ENCODE results near the gene RPL3.
"Not testable (repeated sequence)": the region's sequence is repeated elsewhere in the genome, so short reads cannot be mapped to it uniquely, and the experiment has no call there.

The RPL3 gene

GRCh38 chr22:39319284-39320022 lies at the start of gene RPL3:
TSS of gene RPL3 (minus strand) at chr22:39319623. CDS start at chr22:39319597, 26 bp downstream.
- peak; percentile 97 for DNase-seq

DNA sequence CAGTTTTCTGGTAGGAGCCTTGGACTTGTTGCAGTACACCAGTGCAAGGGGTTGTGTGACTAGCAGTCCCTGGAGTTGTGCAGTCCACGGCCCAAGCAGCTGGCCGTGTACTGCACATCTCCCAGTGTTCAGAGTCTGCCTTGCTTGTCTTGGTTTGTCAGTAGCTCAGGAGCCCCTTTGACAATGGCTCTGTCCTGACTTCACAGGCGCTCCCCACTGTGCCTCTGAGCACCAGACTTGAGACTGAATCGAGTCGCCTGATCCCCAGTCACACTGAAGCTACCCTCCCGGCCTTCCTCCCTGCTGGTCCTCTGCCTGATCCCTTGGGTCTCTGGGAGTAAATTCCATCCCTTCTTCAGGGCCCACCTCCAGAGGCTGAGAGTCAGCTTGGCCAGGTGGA lies 49.8 kb upstream of the RPL3 start:
- no peak for DNase-seq

DNA sequence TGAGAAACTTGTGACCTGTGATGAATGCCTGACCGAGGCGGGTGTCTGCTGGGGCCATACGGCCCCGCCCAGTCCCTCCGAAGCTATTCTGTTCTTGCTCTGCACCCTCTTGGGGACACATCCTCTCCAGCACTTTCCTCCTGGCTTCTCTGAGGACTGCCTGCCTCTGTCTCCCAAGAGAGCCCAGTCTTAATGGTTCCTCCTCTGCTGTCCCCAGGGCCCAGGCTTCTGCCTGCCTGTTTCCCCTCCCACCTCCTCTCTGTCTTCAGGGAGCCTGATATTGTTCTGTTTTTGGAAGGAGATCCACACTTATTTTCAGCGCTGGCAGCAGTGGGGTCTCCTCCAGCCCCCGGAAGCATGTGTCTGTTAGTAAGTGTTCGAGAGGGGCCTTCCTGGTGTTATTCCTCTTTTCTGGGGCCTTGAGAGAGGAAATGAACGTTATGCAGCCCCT lies 49.1 kb upstream of the RPL3 start:
- DNase-seq = no peak

- DNase-seq = no peak
Measured at GRCh38 chr22:39367035-39367434, 47.6 kb upstream of the RPL3 start.

DNA sequence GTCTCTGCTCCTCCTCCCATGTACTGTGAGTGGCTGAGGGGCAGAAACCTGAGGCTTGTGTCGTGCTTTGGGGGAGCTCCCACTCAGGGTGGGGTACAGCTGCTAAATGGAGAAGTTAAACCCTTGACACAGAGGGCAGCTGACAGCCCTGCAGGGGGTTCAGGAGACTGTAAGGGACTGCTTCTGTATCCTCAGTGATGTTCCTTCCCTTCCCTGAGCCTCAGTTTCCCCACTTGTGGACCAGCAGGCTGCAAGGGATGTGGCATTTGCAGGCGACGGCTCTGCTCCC lies 46.0 kb upstream of the RPL3 start:
- no peak for DNase-seq

DNA sequence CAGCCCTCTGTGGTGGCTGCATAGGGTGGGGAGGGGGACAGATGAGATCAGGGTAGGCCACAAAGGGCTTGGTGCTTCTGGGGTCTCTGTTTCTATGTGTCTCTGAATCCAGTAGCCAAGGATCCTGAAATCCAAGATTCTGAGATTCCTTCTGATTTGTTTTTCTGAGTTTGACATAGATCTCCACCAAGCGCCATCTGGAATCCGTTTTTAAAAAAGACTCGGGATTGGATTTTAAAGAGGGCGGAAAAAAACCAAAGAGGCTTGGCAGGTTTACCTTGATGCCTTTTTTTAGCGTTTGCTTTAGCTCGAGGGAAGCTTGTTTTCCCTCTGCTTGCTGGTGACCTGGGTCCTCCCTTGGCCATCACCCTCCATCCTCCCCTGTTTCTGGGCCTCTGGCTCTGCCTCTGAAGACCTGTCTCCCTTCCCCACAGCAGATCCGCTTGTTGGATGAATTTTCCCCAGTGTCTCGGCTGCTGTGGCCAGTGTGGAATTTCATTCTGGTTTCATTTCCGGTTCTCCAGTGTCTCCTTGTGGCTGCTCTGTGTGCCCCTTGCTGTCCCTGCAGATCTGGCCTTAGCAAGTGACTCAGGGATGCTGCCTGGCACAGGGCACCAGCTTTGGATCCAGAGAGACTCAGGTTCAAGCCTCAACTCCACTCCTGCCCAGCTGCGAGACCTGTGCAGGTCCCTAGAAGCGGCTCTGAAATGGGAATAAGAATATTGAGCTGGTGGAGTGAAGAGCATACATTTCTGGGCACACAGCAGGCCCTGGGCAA lies 45.5 kb upstream of the RPL3 start:
- DNase-seq = peak; percentile 54

DNA sequence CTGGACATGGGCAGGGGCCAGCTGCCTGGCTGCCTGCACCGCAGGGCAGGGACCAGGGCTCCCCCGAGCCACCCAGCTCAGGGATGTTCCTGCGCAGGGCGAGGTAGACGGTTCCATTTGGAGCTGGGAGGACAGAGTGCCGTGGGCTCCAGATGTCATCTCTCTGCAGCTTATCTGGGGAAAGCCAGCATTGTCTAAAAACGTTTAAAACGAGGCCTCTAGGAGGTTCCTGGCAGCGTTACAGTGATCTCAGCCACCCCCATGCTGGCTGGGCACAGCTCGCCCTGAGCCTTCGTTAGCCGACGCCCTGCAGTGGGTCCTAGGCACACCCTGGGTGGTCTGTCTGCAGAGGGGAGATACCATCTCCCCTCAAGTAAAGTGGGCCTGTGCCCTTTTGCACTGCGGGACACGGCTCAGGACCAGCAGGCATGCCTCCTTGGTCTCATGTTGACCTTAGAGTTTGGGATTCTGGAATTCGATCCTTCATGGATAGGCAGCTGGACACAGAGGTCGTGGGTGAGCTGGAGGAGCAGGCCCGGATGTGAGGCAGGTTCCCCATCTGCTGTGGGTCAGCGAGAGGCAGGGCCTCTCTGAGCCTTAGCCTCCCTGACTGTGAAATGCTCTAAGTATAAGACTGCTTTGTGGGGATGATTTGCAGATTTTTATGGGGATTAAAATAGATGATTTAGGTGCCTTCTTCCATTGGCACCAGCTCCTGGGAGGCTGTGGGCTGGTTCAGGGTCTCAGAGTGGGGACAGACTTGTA lies 44.5 kb upstream of the RPL3 start:
- DNase-seq = no peak

DNA sequence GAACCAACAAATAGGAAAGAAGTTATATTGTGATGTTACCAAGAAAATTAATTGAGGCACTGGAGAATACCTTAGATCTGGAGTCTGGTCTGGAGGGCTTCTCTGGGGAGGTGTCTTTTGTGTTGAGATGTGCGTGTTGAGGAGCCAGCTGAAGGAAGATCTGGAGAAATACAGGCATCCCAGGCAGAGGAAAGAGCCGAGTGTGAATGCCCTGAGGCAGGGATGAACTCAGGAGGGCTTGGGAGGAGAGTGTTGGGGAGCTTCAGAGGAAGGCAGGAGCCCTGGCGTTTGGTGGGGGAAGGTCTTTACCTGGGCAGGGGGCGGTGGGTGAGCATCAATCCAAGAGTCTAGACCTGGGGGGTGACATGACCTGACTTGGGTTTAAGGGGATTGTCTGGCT lies 43.5 kb upstream of the RPL3 start:
- DNase-seq = no peak

DNA sequence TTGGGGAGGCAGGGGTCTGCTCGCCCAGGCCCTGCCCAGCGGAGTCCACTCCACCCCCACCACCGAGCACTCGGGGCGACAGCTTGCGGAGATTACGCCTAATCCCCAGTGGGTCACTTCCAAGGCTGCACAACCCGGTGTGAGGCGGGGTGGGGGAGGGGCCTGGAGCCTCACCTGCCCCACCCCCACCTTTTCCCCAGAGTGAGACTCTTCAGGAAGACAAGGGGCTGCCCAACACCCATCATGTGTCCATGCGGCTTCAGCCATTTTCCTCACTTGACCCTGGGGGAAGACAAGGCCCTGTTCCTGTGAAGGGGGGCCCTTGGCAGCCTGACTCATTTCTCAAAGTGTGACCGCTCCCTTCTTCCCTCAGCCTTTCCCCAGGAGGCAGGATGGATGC lies 42.8 kb upstream of the RPL3 start:
- DNase-seq = no peak

- no peak for DNase-seq
Measured at GRCh38 chr22:39361496-39361895, 42.1 kb upstream of the RPL3 start.

DNA sequence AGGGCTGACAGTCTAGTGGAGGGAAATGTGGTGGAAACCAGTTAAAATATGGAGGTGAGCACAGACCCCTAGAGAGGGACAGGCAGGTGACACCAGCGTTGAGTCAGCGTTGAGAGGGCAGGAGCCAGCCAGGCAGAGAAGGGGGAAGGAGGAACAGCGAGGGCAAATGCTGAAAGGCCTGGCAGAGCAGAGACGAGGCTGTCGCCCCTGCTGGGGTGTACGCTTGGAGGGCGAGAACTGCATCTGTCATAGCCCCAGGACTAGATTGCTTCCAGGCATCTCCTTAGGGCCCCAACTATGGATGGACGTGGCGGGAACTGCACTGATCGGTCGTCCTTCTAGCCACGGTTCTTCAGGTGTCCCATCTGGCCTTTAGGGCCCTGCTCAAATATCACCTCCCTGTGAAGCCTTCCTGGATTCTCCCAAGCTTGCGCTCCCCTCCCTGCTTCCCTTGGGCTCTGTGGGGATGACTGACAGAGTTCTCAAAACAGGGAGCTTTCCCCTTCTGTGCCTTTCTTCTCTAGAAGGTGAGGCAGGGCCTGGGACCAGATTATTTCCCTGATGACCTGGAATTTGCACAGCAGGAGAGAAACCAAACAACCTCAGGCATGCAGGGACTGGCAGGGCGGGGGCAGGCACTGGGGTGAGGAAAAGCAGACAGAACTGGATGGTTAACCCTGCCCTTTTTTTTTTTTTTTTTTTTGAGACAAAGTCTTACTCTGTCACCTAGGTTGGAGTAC lies 41.4 kb upstream of the RPL3 start:
- no peak for DNase-seq

DNA sequence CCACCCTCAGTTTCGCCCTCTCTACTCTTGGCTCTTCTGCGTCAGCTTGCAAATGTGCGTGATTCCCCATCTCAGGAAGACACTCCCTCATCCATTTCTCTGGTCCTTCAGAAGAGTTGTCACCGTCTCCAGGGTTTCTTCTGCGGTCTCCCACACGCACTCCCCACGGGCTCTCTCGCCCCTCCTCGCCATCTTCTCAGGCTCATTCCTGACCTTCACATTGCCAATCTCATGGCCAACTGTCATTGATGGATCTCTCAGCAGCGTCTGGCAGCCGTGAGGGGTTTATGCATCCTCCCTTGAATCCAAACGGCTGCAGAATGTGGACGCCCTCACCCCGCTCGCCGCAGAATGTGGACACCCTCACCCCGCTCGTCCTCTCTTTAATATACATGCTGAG lies 40.8 kb upstream of the RPL3 start:
- no peak for DNase-seq

- DNase-seq = no peak
Measured at GRCh38 chr22:39359659-39360195, 40.3 kb upstream of the RPL3 start.

- not testable (repeated sequence) for DNase-seq
Measured at GRCh38 chr22:39358197-39358596, 38.8 kb upstream of the RPL3 start.

- not testable (repeated sequence) for DNase-seq
Measured at GRCh38 chr22:39357110-39358108, 38.0 kb upstream of the RPL3 start.

- DNase-seq = no peak
Measured at GRCh38 chr22:39356464-39356863, 37.0 kb upstream of the RPL3 start.

GRCh38 chr22:39355805-39356204 lies 36.4 kb upstream of the RPL3 start:
- DNase-seq = not testable (repeated sequence)

GRCh38 chr22:39355080-39355479 lies 35.7 kb upstream of the RPL3 start:
- DNase-seq = no peak

DNA sequence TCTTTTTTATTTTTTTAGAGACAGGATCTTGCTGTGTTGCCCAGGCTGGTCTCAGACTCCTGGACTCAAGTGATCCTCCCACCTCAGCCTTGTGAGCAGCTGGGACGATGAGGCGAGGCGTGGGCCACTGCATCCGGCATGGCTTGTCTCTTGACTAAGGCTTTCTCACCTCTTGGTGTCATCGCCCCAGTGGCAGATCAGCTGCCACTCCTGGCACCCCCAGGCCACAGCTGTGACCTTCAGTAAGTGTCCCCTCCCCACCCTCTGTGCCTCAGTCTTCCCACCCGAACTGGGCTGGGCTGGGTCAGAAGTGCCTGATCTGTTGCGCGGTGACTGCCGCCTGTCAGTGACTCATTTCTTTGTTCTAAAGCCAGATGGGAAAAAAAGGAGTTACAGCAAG lies 33.9 kb upstream of the RPL3 start:
- DNase-seq = no peak

- no peak for DNase-seq
Measured at GRCh38 chr22:39352306-39352891, 33.0 kb upstream of the RPL3 start.

GRCh38 chr22:39351689-39352214 lies 32.3 kb upstream of the RPL3 start:
- peak; percentile 45 for DNase-seq
